C4-2B (cell line): ENCODE data around the gene MED12L.

Experiments
- H3K27ac ChIP-seq: fragments of 450-650 bp; 2 replicates; pipeline ENCODE4 v1.5.1; 2017
- CTCF ChIP-seq: fragments of 450-650 bp; conservative IDR thresholded peaks from 2 replicates; pipeline ENCODE4 v1.5.1; 2017; ENCODE audit warnings: mild to moderate bottlenecking
- ZFX ChIP-seq: fragments of 450-650 bp; IDR thresholded peaks from 2 replicates; pipeline ENCODE4 v1.6.1; 2017

The MED12L gene, protein sequence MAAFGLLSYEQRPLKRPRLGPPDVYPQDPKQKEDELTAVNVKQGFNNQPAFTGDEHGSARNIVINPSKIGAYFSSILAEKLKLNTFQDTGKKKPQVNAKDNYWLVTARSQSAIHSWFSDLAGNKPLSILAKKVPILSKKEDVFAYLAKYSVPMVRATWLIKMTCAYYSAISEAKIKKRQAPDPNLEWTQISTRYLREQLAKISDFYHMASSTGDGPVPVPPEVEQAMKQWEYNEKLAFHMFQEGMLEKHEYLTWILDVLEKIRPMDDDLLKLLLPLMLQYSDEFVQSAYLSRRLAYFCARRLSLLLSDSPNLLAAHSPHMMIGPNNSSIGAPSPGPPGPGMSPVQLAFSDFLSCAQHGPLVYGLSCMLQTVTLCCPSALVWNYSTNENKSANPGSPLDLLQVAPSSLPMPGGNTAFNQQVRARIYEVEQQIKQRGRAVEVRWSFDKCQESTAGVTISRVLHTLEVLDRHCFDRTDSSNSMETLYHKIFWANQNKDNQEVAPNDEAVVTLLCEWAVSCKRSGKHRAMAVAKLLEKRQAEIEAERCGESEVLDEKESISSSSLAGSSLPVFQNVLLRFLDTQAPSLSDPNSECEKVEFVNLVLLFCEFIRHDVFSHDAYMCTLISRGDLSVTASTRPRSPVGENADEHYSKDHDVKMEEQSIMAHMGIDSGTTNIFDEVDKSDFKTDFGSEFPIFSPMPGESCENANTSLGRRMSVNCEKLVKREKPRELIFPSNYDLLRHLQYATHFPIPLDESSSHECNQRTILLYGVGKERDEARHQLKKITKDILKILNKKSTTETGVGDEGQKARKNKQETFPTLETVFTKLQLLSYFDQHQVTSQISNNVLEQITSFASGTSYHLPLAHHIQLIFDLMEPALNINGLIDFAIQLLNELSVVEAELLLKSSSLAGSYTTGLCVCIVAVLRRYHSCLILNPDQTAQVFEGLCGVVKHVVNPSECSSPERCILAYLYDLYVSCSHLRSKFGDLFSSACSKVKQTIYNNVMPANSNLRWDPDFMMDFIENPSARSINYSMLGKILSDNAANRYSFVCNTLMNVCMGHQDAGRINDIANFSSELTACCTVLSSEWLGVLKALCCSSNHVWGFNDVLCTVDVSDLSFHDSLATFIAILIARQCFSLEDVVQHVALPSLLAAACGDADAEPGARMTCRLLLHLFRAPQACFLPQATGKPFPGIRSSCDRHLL (N-terminal part only)

GRCh38 chr3:151085227-151085888, at the start of gene MED12L:
Gene MED12L, plus strand, starts transcription at chr3:151085664. Its CDS starts 1,263 bp downstream, at chr3:151086927.
- TF ChIP-seq CTCF = peak; percentile 35
- TF ChIP-seq ZFX = no peak
- peak within 1 kb of the TSS; percentile 10; the same call in 1 of the 2 replicates for H3K27ac ChIP-seq

DNA sequence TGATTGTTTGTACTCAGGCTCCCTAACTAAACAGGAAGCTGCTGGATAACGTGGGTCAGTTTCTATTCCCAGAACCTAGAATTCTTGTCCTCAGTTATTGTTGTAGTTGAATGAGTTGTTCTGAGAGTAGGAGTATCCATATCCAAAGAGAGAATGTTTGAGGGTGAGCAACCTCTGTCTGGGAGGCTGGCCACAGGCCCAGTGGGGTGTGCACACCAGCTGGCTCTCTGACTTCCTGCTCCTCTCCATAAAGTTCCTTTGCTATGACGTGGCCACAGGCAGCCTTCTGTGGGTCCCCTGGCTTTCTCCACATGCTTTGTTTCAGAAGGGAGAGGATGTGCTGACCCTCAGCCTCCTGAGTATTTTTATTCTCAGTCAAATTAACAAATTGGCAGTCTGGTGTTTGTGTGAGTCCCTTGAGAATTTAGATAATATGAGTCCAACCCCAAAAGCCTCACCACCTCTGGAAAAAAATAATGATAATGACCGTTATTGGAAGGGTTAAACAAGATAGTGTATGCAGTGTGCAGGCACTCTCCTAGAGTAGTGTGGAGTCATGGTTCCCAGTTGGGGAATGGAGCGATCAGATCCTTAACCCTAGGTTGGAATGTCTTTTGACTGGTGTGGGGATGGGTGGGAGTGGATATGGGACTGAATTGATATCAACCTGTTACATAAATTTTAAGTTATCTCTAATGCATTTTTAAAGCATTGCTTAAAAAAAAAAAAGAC, 47.6 kb upstream of the MED12L start:
- TF ChIP-seq ZFX (no peak), CTCF (no peak)

DNA sequence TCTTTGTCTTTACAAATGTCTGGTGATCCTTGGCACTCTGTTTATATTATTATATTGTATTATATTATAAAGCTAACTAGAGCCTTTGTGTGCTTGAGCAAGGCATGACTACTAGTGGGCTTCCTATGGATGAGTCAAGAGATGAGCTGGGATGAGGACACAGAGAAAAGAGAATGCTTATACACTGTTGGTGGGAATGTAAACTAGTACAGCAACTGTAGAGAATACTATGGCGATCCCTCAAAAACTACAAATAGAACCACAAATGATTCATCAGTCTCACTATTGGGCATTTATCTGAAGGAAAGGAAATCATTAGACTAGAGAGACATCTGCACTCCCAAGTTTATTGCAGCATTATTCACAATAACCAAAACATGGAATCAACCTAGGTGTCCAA, 40.8 kb upstream of the MED12L start:
- no peak overlapping the region for H3K27ac ChIP-seq
- no peak for TF ChIP-seq CTCF
- TF ChIP-seq ZFX = no peak

More for the DNA sequence above, 47.6 kb upstream of the MED12L start:
- no peak overlapping the region for H3K27ac ChIP-seq

- H3K27ac ChIP-seq = no peak overlapping the region
- TF ChIP-seq ZFX (no peak), CTCF (no peak)
These were observed 37.8 kb upstream of the MED12L start for GRCh38 chr3:151047636-151048035.

DNA sequence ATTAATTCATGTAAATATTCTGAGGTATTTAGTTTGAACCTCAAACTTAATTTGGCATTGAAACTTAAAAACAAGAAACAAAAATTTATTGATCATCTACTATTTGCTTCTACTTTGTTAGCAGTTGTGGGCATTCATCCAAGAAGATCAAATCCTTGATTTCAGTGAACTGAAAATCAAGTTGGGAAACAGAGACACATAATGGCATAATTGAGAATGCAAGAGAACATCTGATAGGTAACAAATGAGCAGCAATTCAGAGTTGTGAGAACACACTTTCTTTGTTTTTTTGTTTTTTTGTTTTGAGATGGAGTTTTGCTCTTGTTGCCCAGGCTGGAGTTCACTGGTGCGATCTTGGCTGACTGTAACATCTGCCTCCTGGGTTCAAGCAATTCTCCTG, 33.9 kb upstream of the MED12L start:
- no peak overlapping the region for H3K27ac ChIP-seq
- TF ChIP-seq CTCF (no peak), ZFX (no peak)

GRCh38 chr3:151052346-151052745, 33.1 kb upstream of the MED12L start:
- no peak for TF ChIP-seq CTCF
- TF ChIP-seq ZFX = no peak

More at GRCh38 chr3:151052346-151052745, 33.1 kb upstream of the MED12L start:
- H3K27ac ChIP-seq = no peak overlapping the region
